AG04450 (cell line): Measurements from ENCODE around the gene DHX32. TPM values are rescaled to one million over a fixed set of nuclear protein-coding genes. Genes with fewer than 3 reads are reported as not detected.
"Not testable (repeated sequence)": the region's sequence is repeated elsewhere in the genome, so short reads cannot be mapped to it uniquely, and the experiment has no call there.

Experiments
- CTCF ChIA-PET: fragments of 300-600, 350-600 bp; formaldehyde crosslinking; extraction: SDS; loops from one replicate; lab custom pipeline; 2022; ENCODE audit warnings: antibody characterized with exemption, inconsistent platforms; lab: Charles Lee
- POLR2A ChIA-PET: fragments of 350-600 bp; formaldehyde crosslinking; extraction: SDS; loops from one replicate; lab custom pipeline; 2021; ENCODE audit warnings: antibody characterized with exemption, inconsistent platforms; lab: Yijun Ruan, JAX
- DNase-seq: peaks from one replicate; pipeline ENCODE4 v3.0.0-alpha.2; 2011; ENCODE audit warnings: low read depth, low spot score
- H3K27ac ChIP-seq: one replicate; pipeline ENCODE4 v1.5.1; 2012; ENCODE audit warnings: low read depth, low read length, control low read depth
- H3K27me3 ChIP-seq: one replicate; pipeline ENCODE4 v1.6.0; 2012; ENCODE audit warnings: low read length; ENCODE audit not compliant: control insufficient read depth, insufficient read depth
- H3K4me3 ChIP-seq: 2 replicates; pipeline ENCODE4 v1.5.1; 2011; ENCODE audit warnings: mild to moderate bottlenecking, low read depth, low read length, control low read depth
- H3K9me3 ChIP-seq: 2 replicates; pipeline ENCODE4 v1.5.1; 2012; ENCODE audit warnings: low read length; ENCODE audit not compliant: control insufficient read depth, insufficient read depth
- CTCF ChIP-seq: IDR thresholded peaks from 2 replicates; pipeline ENCODE4 v1.5.1; 2011; ENCODE audit warnings: low read depth, low read length, control low read depth, inconsistent platforms
- polyA minus RNA-seq: library from RNA; depleted of rRNA, polyadenylated mRNA; stranded (reverse); fragments of >200 nt; gene quantifications from 2 replicates; pipeline ENCODE4 v1.2.3, GENCODE V29; 2011; rRNA and poly(A)+ RNA removed
- polyA plus RNA-seq: library from polyadenylated mRNA; depleted of rRNA; stranded (reverse); fragments of >200 nt; gene quantifications from 2 replicates; pipeline ENCODE4 v1.2.3, GENCODE V29; 2011; rRNA removed

Gene DHX32
- polyA plus RNA-seq (24.2 and 30.8 TPM in 2 replicates), polyA minus RNA-seq (22.6 and 26.9 TPM in 2 replicates)

GRCh38 chr10:125881192-125881591, at the start of gene DHX32:
Gene DHX32 (minus strand): TSS chr10:125881292. CDS start chr10:125880824, 468 bp downstream.
- no peak for DNase-seq
- no peak within 1 kb of the TSS for H3K4me3 ChIP-seq
- POLR2A ChIA-PET = no interaction called here
- TF ChIP-seq CTCF = no peak
- no peaks in the 10 kb centered on the region for H3K27me3 ChIP-seq
- H3K9me3 ChIP-seq = no peaks in the 10 kb centered on the region
- CTCF ChIA-PET = interaction anchor here (1.5 kb wide), 1 partner anchor 53 kb away, joined by 4 read pairs; no protein-coding TSS in a partner anchor
- H3K27ac ChIP-seq = no peak within 1 kb of the TSS

GRCh38 chr10:125929618-125930017, 48.5 kb upstream of the DHX32 start:
- CTCF ChIA-PET = interaction anchor here (1.2 kb wide), 1 partner anchor 574 kb away, joined by 3 read pairs; no protein-coding TSS in a partner anchor
- H3K4me3 ChIP-seq = no peak overlapping the region
- POLR2A ChIA-PET = no interaction called here
- DNase-seq = no peak
- no peaks in the 10 kb centered on the region for H3K9me3 ChIP-seq
- no peak for TF ChIP-seq CTCF
- H3K27me3 ChIP-seq = peaks cover 8% of the 10 kb centered on the region
- no peak overlapping the region for H3K27ac ChIP-seq

- no peak for TF ChIP-seq CTCF
- no peak overlapping the region for H3K27ac ChIP-seq
- H3K27me3 ChIP-seq = peaks cover 8% of the 10 kb centered on the region
- H3K9me3 ChIP-seq = no peaks in the 10 kb centered on the region
- H3K4me3 ChIP-seq = no peak overlapping the region
- POLR2A ChIA-PET = no interaction called here
- DNase-seq = no peak
- CTCF ChIA-PET = interaction anchor here (1.2 kb wide), 1 partner anchor 575 kb away, joined by 3 read pairs; no protein-coding TSS in a partner anchor
Measured at GRCh38 chr10:125928928-125929585, 48.0 kb upstream of the DHX32 start.

- H3K4me3 ChIP-seq, H3K9me3 ChIP-seq, H3K27ac ChIP-seq, DNase-seq, H3K27me3 ChIP-seq, POLR2A ChIA-PET, CTCF ChIA-PET: not testable (repeated sequence)
Measured at GRCh38 chr10:125927265-125927664, 46.2 kb upstream of the DHX32 start.

- DNase-seq = no peak
- Histone ChIP-seq H3K9me3 (no peaks in the 10 kb centered on the region), H3K4me3 (no peak overlapping the region), H3K27ac (no peak overlapping the region), H3K27me3 (no peaks in the 10 kb centered on the region)
- TF ChIP-seq CTCF = no peak
- ChIA-PET POLR2A (no interaction called here), CTCF (no interaction called here)
Measured at GRCh38 chr10:125926247-125926646, 45.2 kb upstream of the DHX32 start.
